Mucosa of descending colon (tissue), 3 donors: ENCODE data around the gene VIPR2. TPM values are rescaled to one million over a fixed set of nuclear protein-coding genes. Genes with fewer than 3 reads are reported as not detected.
"Not testable (repeated sequence)": the region's sequence is repeated elsewhere in the genome, so short reads cannot be mapped to it uniquely, and the experiment has no call there.

ENCODE experiments used
- ATAC-seq: fragments of 200-7000 bp; cut with Tn5 transposase; one replicate; pipeline ENCODE4 v1.9.1; 2020; ENCODE audit warnings: mild to moderate bottlenecking, moderate library complexity
- DNase-seq, 3 donors: peaks; one replicate each; pipeline ENCODE4 v3.0.0-alpha.2; 2020
- H3K36me3 ChIP-seq: fragments of 200-600 bp; one replicate; pipeline ENCODE4 v1.8.0; 2021; ENCODE audit warnings: low read depth, mild to moderate bottlenecking
- H3K4me1 ChIP-seq: fragments of 200-600 bp; one replicate; pipeline ENCODE4 v1.8.0; 2021; ENCODE audit warnings: low read depth, mild to moderate bottlenecking
- H3K4me3 ChIP-seq: fragments of 200-600 bp; one replicate; pipeline ENCODE4 v1.8.0; 2021; ENCODE audit warnings: mild to moderate bottlenecking
- H3K9me3 ChIP-seq: fragments of 200-600 bp; one replicate; pipeline ENCODE4 v1.8.0; 2021; ENCODE audit warnings: mild to moderate bottlenecking
- CTCF ChIP-seq: fragments of 200-600 bp; IDR thresholded peaks from one replicate; pipeline ENCODE4 v1.8.0; 2022; ENCODE audit warnings: antibody characterized with exemption, mild to moderate bottlenecking
- intact Hi-C, 2 donors: fragments of 100-400 bp; cut with DNase I in 1 of 2; cut with micrococcal nuclease in 1 of 2; formaldehyde crosslinking; loops; one replicate each; pipeline versions ENCODE4 v1.11.0 to v1.11.1; 2022; cut with DNase I, micrococcal nuclease
- total RNA-seq, 3 donors: library from RNA; stranded (reverse); fragmentation: NEBNext Ultra II Directional in 2 of 3; extraction: Animal tissue kit (Norgen Biotek cat#: 25700) in 2 of 3; gene quantifications; one replicate each; pipeline versions ENCODE4 v1.2.1 to v1.2.4, GENCODE V29; 2021 to 2023
- donor health status: DM: no; HTN: no; CAD: no; lungs with moderate emphysema.
- donor health status: DM: no; HTN: no; CAD: no.
- donor health status: DM: no; HTN: yes; CAD: no.

VIPR2 gene
- total RNA-seq, 3 donors from 2014 or later, result 0.58 to 19.8 (median 2.4) TPM

GRCh38 chr7:159136442-159136841 lies 8.2 kb downstream of the VIPR2 start:
- H3K9me3 ChIP-seq, result no peaks in the 10 kb centered on the region
- intact Hi-C loops, result no loop called here
- no peaks in the 10 kb centered on the region for H3K36me3 ChIP-seq
- DNase-seq (no peak), ATAC-seq (no peak)
- H3K4me3 ChIP-seq, result no peak overlapping the region
- H3K4me1 ChIP-seq, result no peaks in the 10 kb centered on the region
- no peak for TF ChIP-seq CTCF

- DNase-seq, result no peak
- intact Hi-C loops, result no loop called here
- ATAC-seq, result no peak
- no peak overlapping the region for H3K4me3 ChIP-seq
- no peaks in the 10 kb centered on the region for H3K36me3 ChIP-seq
- no peaks in the 10 kb centered on the region for H3K9me3 ChIP-seq
- H3K4me1 ChIP-seq, result no peaks in the 10 kb centered on the region
- TF ChIP-seq CTCF, result no peak
Observed at GRCh38 chr7:159136013-159136412, 8.7 kb downstream of the VIPR2 start.

- DNase-seq, H3K36me3 ChIP-seq, ATAC-seq, intact Hi-C loops, H3K4me3 ChIP-seq, H3K4me1 ChIP-seq, H3K9me3 ChIP-seq: not testable (repeated sequence)
Observed at GRCh38 chr7:159132670-159133443, 11.8 kb downstream of the VIPR2 start.

GRCh38 chr7:159130820-159131219 lies 13.8 kb downstream of the VIPR2 start:
- H3K9me3 ChIP-seq, result no peaks in the 10 kb centered on the region
- TF ChIP-seq CTCF, result no peak
- no peak overlapping the region for H3K4me3 ChIP-seq
- intact Hi-C loops, result no loop called here
- ATAC-seq (no peak), DNase-seq (no peak)
- no peaks in the 10 kb centered on the region for H3K36me3 ChIP-seq
- H3K4me1 ChIP-seq, result no peaks in the 10 kb centered on the region

GRCh38 chr7:159130199-159130775 lies 14.4 kb downstream of the VIPR2 start:
- ATAC-seq (no peak), DNase-seq (no peak)
- Histone ChIP-seq H3K4me1 (no peaks in the 10 kb centered on the region), H3K36me3 (no peaks in the 10 kb centered on the region), H3K9me3 (no peaks in the 10 kb centered on the region), H3K4me3 (no peak overlapping the region)
- TF ChIP-seq CTCF, result no peak
- intact Hi-C loops, result no loop called here

GRCh38 chr7:159128767-159129166 lies 15.9 kb downstream of the VIPR2 start:
- DNase-seq, result no peak
- no peaks in the 10 kb centered on the region for H3K36me3 ChIP-seq
- intact Hi-C loops, result no loop called here
- no peaks in the 10 kb centered on the region for H3K4me1 ChIP-seq
- no peaks in the 10 kb centered on the region for H3K9me3 ChIP-seq
- no peak for TF ChIP-seq CTCF
- no peak for ATAC-seq
- no peak overlapping the region for H3K4me3 ChIP-seq
